Activated T-cell treated with anti-CD3 and anti-CD28 coated beads for 1 hour (primary cell): ENCODE results near the gene GALNT13.

ENCODE experiments used
- DNase-seq: peaks from one replicate; pipeline ENCODE4 v3.0.0-alpha.2; 2020; ENCODE audit warnings: low read depth

GALNT13 gene

DNA sequence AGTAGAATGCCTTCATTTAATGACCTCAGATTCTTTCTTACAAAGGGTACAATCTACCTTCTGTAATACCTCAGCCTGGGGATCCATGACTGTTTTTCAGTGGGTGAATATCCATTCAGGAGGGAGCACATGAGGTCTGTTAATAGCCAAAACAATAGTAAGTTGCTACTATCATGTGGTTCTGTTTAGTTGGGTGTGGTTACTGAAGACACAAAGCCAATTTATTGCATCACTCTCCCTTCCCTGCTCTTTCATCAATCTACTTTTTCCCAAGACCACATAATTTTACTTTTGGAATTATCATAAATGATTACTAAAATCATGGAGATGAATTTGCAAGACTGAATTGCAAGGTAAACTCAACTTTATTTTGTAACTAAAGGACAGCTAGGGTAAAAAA is 254.2 kb downstream of the GALNT13 start:
- DNase-seq: no peak

DNA sequence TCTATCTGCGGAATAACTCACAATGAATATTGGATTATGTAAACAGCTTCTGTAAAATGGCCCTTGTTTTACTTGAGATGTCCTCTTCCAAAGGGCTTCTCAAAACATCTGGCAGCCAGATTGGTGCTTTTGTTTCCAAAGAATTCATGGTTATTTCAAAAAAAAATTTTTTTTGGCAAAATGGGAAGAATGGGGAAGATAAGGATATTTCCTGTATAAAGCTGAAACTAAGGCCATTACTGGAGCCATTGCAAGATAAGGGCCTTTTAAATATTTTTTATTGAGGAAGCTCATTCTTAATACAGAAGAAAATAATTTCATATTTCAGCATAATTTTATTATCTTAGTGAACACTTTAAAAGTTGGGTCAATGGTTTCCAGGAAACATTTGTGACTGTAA is 259.1 kb downstream of the GALNT13 start:
- DNase-seq: no peak

DNA sequence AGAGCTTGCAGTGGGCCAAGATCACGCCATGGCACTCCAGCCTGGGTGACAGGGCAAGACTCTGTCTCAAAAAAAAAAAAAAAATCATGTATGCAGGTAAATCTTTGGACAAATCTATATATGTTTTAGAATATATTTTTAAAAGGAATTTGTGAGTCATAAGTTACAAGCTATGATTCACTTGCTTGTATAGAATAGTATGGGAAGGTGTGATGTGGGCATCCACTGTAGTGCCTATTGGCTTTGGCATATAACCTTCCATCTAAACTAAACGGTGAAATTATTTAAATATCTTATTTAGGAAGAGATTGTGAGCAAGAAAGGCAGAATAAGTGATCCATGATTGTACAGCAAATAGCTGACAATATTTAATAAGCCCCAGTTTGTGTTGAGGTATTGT is 261.1 kb downstream of the GALNT13 start:
- DNase-seq: no peak

DNA sequence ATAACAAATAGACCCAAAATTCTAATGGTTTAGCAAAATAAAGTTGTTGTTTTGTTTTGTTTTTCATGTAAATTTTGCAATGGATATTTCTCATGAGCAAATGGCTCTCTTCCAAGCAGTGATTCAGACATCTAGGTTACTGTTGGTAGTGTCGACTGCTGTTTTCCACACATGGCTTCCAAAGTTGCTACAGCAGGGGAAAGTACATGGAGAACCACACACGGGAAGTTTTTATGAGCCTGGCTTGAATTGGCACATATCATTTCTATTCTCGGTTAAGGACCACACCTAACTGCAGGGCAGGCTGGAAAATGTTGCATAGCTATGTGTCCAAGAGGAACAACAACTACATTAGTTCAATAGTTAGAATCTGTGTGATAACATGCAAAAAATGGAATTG is 262.1 kb downstream of the GALNT13 start:
- no peak for DNase-seq

DNA sequence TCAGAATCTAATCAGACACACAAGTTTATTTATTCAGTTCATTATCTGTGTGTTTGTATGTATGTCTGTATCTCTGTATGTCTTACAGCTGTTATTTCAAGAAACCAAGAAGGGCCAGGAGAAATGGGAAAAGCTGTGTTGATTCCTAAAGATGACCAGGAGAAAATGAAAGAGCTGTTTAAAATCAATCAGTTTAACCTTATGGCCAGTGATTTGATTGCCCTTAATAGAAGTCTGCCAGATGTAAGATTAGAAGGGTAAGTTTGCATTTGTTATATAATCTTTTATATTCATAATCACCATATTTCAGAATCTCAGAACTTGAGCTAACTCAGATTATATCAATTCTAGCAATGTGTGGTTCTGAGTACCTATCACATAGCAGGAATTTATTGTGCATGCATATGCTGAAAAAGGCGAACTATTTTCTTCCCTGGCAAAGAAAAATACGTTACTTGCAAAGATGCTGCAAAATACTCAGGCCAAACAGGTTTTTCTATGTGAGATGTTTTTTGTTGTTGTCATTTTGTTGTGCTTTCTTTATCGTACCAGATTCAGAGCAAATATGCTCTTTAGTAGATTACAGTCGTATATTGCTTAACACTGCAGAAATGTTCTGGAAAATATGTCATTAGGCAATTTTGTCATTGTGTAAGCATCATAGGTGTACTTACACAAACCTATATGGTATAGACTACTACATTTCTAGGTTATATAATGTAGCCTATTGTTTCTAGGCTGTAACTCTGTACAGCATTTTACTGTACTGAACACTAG is 268.7 kb downstream of the GALNT13 start:
- DNase-seq: no peak

DNA sequence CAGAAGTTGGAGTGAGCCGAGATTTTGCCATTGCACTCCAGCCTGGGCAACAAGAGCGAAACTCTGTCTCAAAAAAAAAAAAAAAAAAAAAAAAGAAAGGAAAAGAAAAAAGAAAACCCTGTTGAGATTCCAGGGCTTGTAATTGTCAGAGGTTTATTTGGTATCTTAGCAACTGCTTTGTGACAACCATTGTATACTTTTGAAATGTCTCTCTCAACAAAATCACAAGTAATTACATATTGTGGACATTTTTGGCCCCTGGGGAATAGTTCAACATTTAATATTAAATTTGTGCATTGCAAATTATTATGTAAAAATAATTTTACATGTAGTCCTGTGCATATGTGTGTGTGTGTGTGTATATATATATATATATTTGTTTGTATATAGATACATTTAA is 270.8 kb downstream of the GALNT13 start:
- DNase-seq: no peak

DNA sequence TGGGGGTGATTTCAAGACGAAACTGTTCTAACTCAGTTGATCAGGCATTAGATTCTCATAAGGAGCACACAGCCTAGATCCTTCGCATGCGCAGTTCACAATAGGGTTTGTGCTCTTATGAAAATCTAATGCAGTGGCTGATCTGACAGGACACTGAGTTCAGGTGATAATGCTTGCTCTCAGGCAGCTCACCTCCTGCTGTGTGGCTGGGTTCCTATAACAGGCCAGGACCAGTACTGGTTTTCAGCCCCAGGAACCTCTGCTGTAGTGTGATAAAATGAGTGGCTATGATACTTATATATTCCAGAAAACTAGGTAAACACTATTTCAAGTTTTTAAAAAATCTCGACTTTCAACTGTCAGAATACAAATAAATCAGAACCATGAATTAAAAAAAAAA is 271.4 kb downstream of the GALNT13 start:
- no peak for DNase-seq

DNA sequence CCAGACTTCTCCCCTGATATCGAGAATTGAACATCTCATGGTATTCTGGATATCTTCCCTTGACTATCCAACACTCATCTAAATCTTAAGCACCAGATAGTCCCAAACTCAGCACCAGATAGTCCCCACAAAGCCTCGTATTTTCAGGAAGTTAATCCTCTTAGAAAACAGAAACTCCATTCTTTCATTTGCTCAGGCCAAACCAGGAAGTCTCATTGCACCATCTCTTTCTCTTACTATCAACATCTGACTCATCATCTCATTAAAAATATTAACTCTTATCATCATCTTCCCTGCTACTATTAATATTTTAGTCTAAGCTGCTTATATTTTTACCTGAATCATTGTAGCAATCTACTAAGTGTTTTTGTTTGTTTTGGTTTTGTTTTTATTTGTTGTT is 286.4 kb downstream of the GALNT13 start:
- no peak for DNase-seq

DNA sequence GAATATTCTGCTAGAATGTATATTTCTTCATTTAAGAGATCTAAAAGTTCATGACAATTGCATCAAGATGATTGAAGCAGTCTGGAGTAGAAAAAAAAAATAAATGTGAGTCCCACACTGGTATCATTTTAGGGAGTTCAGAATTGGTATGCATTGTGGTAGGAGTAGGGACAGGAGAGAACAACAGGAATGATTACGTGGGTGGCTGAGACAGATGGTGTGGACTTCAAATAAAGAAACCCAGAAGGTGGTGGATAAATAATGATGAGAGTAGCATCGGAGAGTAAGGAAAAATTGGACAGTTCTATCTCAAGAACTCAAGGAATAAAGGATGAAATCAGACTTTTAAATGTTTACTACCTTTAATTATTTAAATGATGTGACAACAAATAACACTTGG is 289.6 kb downstream of the GALNT13 start:
- no peak for DNase-seq

DNA sequence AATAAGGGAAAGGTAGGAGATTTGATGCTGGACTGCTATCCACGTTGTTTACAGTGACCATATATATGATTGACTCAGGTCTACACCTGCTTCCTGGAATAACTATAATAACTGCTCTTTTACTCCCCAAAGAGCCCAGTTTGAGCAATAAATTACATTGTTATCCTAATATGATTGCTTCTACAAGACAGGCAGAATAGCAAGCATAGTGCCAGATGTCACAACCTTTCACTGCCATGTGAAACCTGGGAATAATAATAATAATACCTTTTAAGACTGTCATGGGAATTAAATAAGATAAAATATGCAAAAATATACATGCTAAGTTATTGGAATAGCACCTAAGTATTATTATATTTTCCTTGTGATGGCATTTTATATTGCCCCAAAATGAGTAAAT is 298.7 kb downstream of the GALNT13 start:
- DNase-seq: no peak

DNA sequence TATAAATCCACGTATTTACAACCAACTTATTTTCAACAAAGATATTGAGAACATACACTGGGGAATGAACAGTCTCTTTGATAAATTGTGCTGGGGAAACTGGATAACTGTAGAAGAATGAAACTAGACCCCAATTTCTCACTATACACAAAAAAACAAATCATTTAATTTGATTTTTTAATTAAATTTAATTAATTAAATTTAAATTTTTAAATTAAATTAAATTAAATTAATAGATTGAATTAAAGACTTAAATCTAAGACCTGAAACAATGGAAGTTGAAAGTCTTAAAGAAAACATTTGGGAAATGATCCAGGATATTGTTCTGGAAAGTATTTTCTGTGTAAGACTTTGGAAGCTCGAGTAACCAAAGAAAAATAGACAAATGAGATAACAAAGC is 301.4 kb downstream of the GALNT13 start:
- DNase-seq: no peak

DNA sequence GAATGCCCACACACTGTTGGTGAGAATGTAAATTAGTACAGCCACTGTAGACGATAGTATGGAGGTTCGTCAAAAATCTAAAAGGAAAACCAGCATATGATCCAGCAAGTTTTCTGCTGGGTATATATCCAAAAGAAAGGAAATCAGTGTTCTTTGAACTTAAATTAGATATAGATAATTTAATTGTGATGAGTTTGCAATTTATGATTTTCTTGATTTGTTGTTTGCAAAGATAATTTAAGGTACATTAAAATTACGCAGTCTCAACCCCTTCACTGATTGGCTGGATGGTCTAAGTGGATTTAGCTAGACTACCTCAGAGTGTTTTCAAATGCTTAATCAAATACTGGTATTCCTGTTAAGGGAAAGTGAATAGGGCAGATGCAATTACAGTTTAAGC is 302.2 kb downstream of the GALNT13 start:
- no peak for DNase-seq

DNA sequence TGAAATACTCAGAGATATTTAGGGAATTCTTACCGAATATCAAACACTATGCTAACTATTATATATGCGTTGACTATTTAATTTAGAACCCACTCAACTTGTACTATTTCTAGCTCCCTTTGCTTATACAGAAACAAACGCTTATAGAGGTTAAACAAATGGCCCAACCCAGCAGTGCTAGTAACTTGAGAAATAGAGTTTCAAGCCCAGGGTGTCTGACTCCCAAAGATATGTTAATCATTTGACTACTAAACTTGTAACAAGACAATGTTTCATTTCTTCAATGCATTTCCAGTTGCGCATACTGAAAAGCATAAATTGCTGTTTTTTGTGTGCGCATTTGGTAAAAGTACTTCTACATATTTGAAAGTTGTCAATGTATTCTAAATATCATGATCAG is 310.3 kb downstream of the GALNT13 start:
- no peak for DNase-seq

DNA sequence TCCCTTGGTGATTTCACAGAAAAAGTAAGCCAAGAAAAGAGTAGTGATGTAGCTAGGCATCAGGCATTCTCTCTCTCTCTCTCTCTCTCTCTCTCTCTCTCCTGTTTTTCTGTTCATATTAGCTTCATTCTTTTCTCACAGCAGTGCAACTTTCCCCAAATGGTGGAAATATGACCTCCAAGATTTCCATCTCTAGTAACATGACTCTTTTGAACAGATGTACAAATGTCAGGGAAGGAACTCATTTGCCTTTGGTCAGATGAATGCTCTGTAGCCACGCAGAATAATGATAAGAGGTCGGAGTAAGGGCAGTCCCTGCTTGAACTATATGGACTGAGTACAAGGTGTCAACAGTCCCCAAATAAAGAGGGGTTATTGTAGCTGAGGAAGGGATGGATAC is 316.2 kb downstream of the GALNT13 start:
- no peak for DNase-seq

DNA sequence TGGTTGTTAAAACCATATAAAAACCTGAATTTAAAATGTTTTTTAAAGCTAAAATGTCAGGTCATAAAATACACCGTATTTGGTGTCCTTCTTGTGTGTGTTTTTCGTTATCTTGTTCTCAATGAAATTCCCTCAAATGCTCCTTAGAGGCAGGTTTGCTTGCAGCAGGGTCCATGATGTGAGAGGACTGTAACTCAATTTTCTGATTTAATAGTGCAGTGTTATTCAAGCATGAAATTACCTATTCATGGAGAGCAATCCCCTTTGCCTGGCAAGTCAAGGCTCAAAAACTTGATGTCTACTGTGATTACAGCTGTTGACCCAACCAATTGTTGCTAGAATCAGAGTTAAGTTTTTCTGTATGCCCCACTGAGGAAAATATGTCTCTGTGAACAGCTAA is 318.2 kb downstream of the GALNT13 start:
- DNase-seq: no peak

DNA sequence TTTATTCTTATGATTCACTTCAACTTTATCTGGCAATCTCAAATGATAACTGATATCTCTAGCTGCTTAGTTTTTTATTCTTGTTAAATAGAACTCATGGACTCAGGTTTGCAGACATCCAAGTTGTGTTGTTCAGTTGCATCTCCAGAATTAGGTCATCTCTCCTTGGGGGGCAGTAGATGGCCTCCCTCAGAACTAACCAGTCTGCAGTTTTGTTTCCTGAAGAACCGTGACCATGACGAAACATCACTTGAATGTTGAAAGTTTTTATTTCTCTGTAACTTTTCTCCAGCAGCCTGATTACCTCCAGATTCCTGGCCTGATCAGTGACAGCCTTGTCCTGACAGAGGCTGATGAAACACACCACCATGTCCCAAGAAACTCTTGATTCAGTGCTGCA is 321.5 kb downstream of the GALNT13 start:
- DNase-seq: no peak

DNA sequence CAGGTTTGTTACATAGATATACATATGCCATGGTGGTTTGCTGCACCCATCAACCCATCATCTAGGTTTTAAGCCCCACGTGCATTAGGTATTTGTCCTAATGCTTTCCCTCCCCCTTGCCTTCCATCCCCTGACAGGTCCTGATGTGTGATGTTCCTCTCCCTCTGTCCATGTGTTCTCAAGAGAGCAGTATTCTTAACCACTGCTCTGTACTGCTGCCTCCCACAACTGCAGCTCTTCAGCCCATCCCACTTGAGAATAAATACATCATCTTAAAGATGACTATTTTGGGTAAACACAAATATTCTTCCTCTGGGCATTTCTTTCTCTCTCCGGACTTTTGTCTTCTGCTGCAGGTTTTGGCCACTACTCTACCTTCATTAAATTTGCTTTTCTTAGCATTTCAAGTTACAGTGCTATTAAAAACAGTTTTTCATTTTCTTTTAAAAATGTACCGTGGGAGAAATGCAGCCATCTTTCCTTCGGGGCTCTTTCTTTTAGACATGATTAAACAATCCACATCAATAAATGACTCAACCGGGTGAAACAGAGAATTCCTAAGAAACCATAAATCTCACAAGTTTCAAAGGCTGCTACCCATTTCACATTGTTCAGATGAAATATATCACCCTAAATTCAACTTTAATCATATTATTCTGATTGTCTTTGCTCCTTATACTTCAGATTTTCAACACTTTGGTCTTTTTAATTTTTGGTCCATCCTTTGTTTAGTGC is 323.4 kb downstream of the GALNT13 start:
- no peak for DNase-seq

DNA sequence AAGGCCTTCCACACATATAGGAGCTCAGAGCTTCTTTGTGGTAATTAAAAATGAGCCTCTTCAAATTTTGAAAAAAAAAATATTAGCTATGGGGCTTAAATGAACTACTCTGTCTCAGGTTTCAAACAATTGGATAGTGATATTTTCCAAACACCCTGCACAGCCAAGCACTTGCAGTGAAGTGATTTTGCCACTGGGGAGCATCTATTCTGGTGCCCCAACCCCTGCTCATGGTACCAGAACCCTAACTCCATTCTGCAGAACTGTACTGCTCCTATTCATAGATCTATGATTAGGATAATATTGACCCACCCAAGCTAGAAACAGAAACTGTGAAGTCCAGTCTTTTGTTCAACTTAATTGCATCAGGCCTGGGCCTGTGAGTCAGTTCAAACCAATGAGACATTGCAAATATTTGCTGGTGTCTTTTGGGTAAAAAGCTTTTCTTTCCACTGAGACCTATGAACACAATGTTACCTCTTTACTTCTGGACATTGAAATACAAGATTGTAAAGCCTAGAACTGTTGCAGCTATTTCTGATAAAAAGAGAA is 324.0 kb downstream of the GALNT13 start:
- DNase-seq: no peak

DNA sequence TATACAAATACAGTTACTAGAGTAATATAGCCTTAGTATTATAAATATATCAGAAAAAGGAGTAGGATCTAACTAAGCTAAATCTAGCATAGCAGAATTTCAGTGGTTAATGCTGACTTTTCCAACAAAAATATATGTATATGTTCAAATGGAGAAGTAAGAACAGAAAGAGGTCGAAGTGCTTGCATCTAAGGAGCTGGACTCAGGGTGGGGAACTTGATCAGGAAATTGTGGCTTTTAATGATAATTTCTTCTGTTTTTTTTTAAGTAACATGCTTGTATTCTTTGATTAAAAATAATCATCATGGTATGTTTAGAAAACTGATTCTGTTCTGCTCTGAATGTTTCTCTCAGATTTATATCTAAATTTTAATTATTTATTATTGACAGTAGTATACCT is 327.1 kb downstream of the GALNT13 start:
- DNase-seq: no peak

DNA sequence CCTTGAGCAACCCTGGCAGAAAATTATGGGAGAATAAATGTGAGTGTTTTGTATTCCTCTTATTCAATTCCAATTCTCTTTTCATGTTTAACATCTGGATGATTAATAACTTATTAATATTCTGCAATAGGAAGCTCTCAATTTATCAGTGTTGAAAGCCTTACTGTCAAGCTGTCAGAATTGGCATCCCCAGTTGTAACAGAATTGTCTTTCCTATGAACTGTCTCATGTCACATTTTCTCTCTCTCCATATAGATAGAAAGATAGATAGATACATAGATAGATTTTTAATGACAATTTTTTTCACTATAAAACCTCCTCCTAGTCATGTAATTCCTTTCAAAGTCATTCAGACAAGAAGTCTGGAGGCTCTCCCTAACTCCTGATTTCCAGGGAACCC is 331.5 kb downstream of the GALNT13 start:
- no peak for DNase-seq

DNA sequence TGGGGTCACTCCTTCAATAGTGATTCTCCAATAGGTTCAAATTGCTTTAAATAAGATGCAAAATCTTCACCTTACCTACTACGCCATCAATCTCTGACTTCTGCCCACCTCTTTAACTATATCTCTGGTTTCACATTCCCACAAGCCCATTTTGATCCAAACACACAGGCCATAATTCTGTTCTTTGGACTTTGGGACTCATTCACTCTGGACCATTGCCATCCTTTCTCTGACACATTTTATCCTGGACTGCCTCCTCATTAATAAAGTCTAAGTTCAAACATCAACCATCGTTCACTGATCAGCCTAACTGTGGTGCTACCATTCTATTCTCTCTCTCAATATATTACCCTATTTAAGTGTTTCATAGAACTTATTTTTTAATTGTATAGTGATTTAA is 332.2 kb downstream of the GALNT13 start:
- DNase-seq: no peak

DNA sequence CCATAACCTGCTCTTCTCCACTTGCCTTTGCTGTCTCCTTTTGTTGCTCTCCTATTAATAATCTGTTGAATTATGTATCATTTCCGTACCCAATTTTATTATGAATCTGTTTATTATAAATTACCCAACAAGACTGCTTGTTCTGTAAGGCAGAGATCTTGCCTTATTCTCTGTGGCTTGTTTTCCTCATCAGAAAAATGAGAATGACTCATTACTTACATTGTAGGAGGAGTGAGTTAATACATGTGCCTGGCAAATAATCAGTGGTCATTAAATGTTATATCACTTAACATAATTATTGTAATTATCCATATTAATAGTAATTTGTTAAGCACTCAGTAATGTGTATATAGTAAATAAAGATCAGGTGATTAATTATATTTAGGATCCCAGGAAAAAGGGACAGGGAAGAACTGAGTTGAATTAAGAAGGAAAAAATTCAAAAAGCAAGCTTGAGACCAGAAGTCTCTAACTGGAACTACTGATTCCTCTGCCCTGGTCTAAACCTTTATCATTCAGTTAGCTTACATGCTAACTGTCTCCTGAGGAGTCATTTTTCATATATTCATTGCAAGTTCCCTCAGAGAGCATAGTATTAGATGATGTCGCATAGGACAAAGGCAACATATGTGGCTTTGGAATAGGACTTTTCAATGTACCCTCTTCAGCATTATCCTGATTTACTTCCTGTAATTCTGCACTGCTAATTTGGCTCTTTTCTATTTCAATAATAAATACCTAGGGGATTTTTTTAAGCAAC is 335.7 kb downstream of the GALNT13 start:
- DNase-seq: no peak

DNA sequence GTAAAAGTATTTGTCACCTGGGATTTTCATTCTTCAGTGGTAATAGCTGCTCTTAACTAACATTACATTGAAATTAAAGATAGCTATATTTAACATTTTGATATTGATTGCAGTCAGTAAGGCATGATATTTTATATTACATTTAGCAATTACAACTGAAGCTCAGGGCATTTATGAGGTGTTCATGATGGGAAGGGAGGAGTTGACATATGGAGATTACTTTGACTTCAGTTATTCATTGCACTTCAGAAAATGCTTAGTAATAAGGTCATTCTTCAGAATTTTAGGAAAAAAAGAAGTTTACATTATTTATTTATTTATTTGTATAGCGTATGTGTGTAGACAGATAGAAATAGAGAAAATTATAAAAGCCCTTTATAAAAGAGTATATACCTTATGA is 352.0 kb downstream of the GALNT13 start:
- DNase-seq: no peak
